Kidney tubule cell (primary cell): ENCODE measurements around the gene CAMTA1.
"Not testable (repeated sequence)": the region's sequence is repeated elsewhere in the genome, so short reads cannot be mapped to it uniquely, and the experiment has no call there.

Experiments
- DNase-seq: peaks from one replicate; pipeline ENCODE4 v3.0.0-alpha.2; 2018; ENCODE audit warnings: low spot score

CAMTA1 gene

DNA sequence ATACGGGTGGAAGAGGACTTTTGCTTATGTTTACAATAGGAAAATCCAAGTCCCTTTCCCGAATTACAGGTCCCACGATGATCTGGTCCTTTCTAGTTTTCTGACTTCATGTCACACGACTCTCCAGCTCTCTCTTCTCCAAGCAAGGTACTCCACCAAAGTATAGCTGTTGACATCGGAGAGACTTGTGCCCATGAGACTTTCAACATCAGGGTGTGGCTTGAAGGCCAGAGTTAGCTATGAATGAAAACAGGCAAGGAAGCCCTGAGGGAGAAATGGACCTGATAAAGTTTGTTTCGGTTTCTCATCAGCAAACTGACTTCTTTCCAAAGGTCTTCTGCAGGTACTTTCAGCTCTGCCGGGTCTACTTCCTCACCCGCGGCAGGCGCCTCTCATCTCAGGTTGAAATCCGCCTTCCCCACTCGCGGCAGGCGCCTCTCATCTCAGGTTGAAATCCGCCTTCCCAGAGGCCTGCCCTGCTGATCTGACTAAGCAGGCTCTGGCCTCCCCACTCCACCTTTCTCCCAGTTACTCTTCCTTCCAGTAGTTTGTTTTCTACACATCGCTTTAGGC, 996.8 kb downstream of the CAMTA1 start:
- DNase-seq, result no peak

DNA sequence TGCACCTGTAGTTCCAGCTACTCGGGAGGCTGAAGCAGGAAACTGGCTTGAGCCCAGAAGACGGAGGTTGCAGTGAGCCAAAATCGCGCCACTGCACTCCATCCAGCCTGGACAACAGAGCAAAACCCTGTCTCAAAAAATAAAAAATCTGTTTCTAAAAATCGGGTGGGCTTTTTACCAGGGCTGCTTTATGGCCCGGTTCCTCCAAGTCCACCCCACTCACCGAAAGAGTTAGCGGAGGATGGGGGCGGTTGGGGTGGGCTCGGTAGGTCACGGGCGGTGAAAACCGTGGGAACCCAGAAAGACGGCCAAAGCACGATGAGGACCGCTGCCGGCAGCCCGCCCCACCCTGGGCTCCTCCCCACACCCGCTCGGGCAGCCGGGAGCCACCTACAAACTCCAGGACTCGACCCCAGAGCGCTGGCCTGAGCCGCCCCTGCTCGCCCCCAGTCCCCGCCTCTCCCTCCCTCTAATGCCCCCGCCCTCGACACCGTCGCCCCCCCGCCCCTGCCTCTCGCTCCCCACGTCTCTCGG, 998.0 kb downstream of the CAMTA1 start:
- peak; percentile 57 for DNase-seq

- peak; percentile 98 for DNase-seq
These were observed 998.7 kb downstream of the CAMTA1 start, which contains the start of gene PER3 for GRCh38 chr1:7783826-7784491. Gene PER3 (plus strand): TSS chr1:7784291. CDS start chr1:7784878, 587 bp downstream.

DNA sequence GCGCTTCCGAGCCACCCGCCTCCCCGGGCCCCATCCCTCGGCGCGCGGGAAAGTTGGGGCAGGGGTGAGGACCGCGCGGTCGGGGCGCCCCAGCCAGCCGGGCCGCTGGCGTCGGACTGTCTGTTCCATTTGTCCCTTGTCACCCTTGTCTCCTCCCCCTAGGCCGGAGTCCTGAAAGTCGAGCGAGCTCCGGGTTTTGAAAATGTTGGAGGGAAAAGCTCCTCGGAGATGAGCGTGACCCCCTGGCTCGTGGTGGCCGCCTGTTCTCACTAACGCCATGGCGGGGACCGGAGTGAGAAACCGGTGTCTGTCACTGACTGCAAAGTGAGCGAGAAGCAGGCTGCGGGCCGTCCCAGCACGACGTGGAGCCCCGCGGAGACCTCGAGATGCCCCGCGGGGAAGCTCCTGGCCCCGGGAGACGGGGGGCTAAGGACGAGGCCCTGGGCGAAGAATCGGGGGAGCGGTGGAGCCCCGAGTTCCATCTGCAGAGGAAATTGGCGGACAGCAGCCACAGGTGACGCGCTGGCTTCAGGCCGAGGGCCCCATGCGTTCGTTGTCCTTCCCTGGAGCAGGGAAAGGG, 999.3 kb downstream of the CAMTA1 start:
- peak; percentile 19 for DNase-seq

- no peak for DNase-seq
These were observed 999.9 kb downstream of the CAMTA1 start for GRCh38 chr1:7785108-7785507.

- no peak for DNase-seq
These were observed 1001.5 kb downstream of the CAMTA1 start for GRCh38 chr1:7786795-7787194.

GRCh38 chr1:7789828-7790227, 1004.6 kb downstream of the CAMTA1 start:
- DNase-seq, result no peak

GRCh38 chr1:7791027-7791426, 1005.8 kb downstream of the CAMTA1 start:
- DNase-seq, result not testable (repeated sequence)

DNA sequence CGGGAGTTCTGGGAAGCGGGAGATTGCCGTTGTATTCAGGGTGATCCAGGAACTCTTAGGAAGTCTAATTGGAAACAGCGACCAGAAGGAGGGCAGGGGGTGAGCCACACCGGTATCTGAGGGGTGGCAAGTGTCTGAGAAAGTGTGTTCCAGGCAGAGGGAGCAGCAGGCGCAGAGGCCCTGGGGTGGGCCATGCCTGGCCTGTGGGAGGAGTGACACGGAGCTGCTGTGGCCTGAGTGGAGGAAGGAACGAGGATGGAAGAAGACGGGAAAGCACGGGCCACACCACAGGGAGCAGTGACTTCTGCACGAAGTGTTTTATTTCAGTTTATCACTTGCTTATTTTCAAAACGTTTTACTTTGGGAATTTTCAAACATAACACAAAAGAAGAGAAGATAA, 1010.2 kb downstream of the CAMTA1 start:
- DNase-seq, result no peak

DNA sequence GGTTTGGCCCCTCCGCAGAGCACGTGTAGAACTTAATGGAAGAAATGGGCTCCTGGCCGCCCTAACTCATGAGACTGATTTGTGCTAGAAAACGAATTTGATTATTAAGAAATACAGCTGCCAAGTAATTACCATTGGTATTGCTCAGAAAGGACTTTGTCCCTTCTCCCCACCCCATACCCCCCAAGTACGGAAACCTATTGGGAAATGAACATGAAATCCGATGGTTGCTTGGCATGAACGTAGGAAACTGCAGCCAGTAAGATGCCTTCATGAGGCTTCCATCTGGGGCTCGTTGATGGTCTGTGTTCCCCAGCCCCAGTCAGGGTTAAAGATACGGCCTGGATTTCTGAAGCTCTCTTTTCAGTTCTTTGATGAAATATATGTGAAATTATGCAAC, 1020.2 kb downstream of the CAMTA1 start:
- DNase-seq, result no peak

- peak; percentile 39 for DNase-seq
These were observed 1023.1 kb downstream of the CAMTA1 start for GRCh38 chr1:7808253-7808844.

GRCh38 chr1:7809742-7810141, 1024.5 kb downstream of the CAMTA1 start:
- DNase-seq, result no peak

DNA sequence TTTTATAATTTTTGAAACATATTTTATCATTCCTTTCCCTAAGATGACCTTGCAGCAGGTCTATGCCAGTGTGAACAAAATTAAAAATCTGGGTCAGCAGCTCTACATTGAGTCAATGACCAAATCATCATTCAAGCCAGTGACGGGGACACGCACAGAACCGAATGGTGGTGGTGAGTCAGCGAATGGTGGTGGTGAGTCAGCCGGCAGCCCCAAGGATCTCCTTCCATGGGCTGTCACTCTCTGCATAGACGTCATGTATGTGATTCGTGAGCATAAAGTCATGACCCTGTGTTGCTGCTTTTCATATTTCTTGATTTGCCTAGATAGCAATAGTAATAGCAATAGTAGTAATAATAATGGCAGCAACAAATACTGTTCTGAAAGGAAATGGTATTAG, 1025.1 kb downstream of the CAMTA1 start:
- DNase-seq, result peak; percentile 68

DNA sequence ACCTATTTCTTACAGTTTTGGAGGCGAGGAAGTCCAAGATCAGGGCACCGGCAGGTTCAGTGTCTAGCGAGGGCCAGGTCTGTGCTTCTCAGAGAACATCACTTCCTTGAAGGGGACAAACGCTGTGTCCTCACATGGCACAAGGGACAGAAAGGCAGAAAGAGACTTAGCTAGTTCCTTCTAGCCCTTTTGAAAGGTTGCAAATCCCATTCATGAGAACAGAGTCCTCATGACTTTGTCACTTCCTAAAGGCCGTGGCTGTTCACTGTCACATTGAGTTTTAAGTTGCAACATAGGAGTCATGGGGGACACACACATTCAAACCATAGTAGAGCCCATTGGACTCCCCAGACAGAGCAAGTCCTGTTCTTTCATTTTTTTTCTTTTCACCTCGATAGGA, 1026.2 kb downstream of the CAMTA1 start:
- DNase-seq, result no peak

GRCh38 chr1:7813677-7814373, 1028.6 kb downstream of the CAMTA1 start:
- no peak for DNase-seq
